CD4-positive, alpha-beta T cell treated with Interleukin-4 for 4 hours (primary cell): ENCODE results near the gene FBXL7.

Experiments
- DNase-seq: peaks from one replicate; pipeline ENCODE4 v3.0.0-alpha.2; 2020

Gene FBXL7

DNA sequence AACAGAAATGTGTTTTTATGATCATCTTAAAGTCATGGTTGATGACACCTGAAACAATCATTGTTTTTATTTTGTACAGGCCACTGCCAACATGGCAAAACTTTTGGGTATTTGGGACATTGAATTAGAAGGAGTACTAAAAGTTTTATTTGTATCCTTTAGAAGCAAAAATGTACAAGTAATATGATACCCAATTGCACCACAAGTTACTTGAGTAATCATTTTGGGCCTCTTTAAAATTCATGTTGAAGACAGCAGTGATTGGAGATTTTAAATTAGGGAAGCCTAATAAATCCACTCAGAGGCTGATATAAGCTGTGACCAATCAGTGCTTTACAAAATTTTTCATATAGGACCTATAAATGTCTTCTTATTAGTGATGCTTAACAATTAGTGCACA lies 466.7 kb downstream of the FBXL7 start:
- DNase-seq = no peak

DNA sequence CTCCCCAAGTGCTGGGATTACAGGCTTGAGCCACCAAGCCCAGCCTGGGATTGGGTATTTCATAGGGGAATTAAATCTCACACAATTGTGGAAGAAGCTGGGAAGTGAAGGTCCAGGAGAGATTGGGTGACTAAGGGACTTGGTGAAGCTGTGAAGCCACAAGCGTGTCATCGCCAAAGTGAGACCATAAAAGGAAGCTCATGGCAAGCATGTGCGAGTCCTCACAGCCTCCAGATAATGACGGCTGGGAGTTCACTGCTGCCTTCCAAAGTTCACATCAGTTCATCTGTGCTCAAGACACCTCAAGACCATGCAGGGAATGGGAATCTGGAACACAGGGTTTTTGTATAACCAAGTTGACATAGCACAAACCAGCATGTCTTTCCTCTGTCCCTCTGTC lies 469.0 kb downstream of the FBXL7 start:
- DNase-seq = no peak

DNA sequence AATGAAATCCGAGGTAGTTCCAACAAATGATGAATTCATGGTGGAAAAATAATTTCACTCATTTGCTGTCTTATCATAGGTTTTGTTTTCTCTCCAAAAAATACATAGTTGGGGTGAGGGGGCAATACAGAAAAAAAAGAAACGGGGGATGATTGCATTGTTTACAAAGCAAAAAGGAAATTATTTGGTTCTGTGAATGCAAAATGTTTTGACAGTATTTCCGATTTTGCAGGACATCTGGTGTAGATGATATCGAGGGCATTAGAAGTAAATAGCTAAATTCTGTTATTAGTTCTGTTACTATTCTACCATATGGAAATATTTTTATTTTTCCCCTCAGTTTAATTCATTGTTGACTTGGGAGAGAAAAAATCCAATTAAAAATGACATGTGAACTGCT lies 477.9 kb downstream of the FBXL7 start:
- no peak for DNase-seq

DNA sequence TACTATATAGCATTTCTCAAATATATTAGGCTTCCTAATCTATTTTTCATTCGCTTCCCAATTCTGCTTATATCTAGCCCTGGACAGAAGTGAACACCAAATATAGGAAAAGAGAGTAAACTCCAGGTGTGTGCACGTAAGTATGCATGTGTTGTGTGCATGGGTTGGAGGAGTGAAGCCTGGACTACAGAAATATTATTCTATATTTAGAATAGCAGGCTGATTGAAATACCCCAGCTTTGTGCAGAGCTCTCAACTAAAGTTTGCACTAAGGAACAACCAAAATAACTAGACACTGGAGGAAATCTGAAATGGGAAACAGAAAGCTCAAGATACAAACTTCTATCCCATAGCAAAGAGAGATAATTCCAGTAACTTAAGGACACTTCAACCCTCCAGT lies 480.9 kb downstream of the FBXL7 start:
- no peak for DNase-seq

DNA sequence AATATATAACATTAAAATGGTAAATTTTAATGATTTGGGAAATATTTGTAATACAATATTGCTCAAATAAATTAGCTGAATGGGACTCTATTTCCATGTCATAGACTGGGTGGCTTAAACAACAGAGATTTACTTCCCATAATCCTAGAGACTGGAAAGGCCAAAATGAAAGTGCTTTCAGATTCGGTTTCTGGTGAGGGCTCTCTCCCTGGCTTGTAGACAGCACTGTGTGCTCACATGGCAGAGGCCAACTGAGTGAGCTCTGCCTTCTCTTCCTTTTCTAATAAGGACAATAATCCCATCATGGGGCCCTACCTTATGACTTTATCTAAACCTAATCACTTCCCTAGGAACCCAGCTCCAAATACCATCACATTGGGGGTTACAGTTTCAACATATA lies 483.4 kb downstream of the FBXL7 start:
- no peak for DNase-seq
